A549 (cell line): Measurements from ENCODE around the gene PTPRN2. TPM values are rescaled to one million over a fixed set of nuclear protein-coding genes. Genes with fewer than 3 reads are reported as not detected.

ENCODE experiments used
- ATAC-seq, 2 experiments: fragments of 200-7000 bp in 1 of 2; fragments of >200 bp in 1 of 2; cut with Nextera tagmentation in 1 of 2; cut with Tn5 transposase in 1 of 2; 3 replicates each; pipeline versions ENCODE4 v1.8.0 to v1.9.1; 2018 to 2020; ENCODE audit warnings: mild to moderate bottlenecking in 1 of 2, moderate library complexity in 1 of 2
- CTCF ChIA-PET: fragments of 300-600 bp; sonication (Branson Sonifier 250); formaldehyde crosslinking; extraction: SDS; loops from one replicate; lab custom pipeline; 2021; ENCODE audit warnings: antibody characterized with exemption, inconsistent platforms; lab: Yijun Ruan, JAX
- POLR2A ChIA-PET: fragments of 350-600 bp; formaldehyde crosslinking; extraction: SDS; loops from one replicate; lab custom pipeline; 2021; ENCODE audit warnings: antibody characterized with exemption, inconsistent platforms; lab: Yijun Ruan, JAX
- DNase-seq, 2 experiments: peaks; one replicate each; pipeline versions ENCODE4 v3.0.0 to v3.0.0-alpha.2; 2011 to 2016; ENCODE audit warnings: low read depth in 1 of 2, low spot score in 1 of 2
- FAIRE-seq: peaks from 2 replicates; lab custom pipeline; 2011; peaks lifted over from hg19 to GRCh38; lab: Jason Lieb, UNC
- H3K27ac ChIP-seq, 2 experiments: fragments of >200 bp; sonication (Bioruptor Twin); formaldehyde crosslinking; 3 replicates each; pipeline ENCODE4 v1.5.1; 2016 to 2017
- H3K4me1 ChIP-seq: fragments of >200 bp; sonication (Bioruptor Twin); formaldehyde crosslinking; 3 replicates; pipeline ENCODE4 v1.6.1; 2016
- H3K4me2 ChIP-seq: fragments of >200 bp; sonication (Bioruptor Twin); formaldehyde crosslinking; 3 replicates; pipeline ENCODE4 v1.6.1; 2016
- H3K4me3 ChIP-seq: fragments of >200 bp; sonication (Bioruptor Twin); formaldehyde crosslinking; 3 replicates; pipeline ENCODE4 v1.5.1; 2016
- H3K9me3 ChIP-seq: fragments of >200 bp; sonication (Bioruptor Twin); formaldehyde crosslinking; 3 replicates; pipeline ENCODE4 v1.6.1; 2016
- CBX8 ChIP-seq: fragments of 200-600 bp; sonication (generic); IDR thresholded peaks from 2 replicates; pipeline ENCODE4 v1.6.1; 2016
- CHD4 ChIP-seq: fragments of 200-600 bp; sonication (generic); IDR thresholded peaks from 2 replicates; pipeline ENCODE4 v1.6.1; 2016; ENCODE audit warnings: antibody characterized with exemption, mild to moderate bottlenecking, borderline replicate concordance
- EHMT2 ChIP-seq: fragments of 200-600 bp; sonication (generic); IDR thresholded peaks from 2 replicates; pipeline ENCODE4 v1.6.1; 2016; ENCODE audit warnings: antibody characterized with exemption, low read depth, mild to moderate bottlenecking, moderate library complexity
- ESRRA ChIP-seq: fragments of 150-350 bp; IDR thresholded peaks from 2 replicates; pipeline ENCODE4 v1.6.1; 2014; ENCODE audit warnings: mild to moderate bottlenecking, low read length, borderline replicate concordance
- FOSB ChIP-seq: fragments of 250-450 bp; sonication (Bioruptor Pico); IDR thresholded peaks from 2 replicates; pipeline ENCODE4 v1.5.0; 2020; ENCODE audit warnings: mild to moderate bottlenecking, moderate library complexity
- GATA3 ChIP-seq: IDR thresholded peaks from 2 replicates; pipeline ENCODE4 v1.6.1; 2012; ENCODE audit warnings: borderline replicate concordance
- KDM1A ChIP-seq: fragments of 200-600 bp; sonication (generic); IDR thresholded peaks from 2 replicates; pipeline ENCODE4 v1.6.1; 2016; ENCODE audit warnings: low read depth, mild to moderate bottlenecking
- MAFK ChIP-seq: fragments of 450-650 bp; IDR thresholded peaks from 2 replicates; pipeline ENCODE4 v1.6.1; 2014; ENCODE audit not compliant: partially characterized antibody
- MAZ ChIP-seq: fragments of 150-350 bp; IDR thresholded peaks from 2 replicates; pipeline ENCODE4 v1.6.1; 2014; ENCODE audit warnings: antibody characterized with exemption, low read depth, low read length, borderline replicate concordance
- MYC ChIP-seq: IDR thresholded peaks from 2 replicates; pipeline ENCODE4 v1.6.1; 2012; ENCODE audit warnings: mild to moderate bottlenecking, inconsistent platforms, low read length, improper control_type of control experiment, borderline replicate concordance
- NPAS2 ChIP-seq: fragments of 250-450 bp; sonication (Bioruptor Pico); IDR thresholded peaks from 2 replicates; pipeline ENCODE4 v1.8.0; 2022; ENCODE audit warnings: mild to moderate bottlenecking, moderate library complexity, borderline replicate concordance
- PHF8 ChIP-seq: fragments of 200-600 bp; sonication (generic); IDR thresholded peaks from 2 replicates; pipeline ENCODE4 v1.6.1; 2016; ENCODE audit warnings: low read depth, mild to moderate bottlenecking, antibody characterized with exemption, moderate library complexity, borderline replicate concordance
- POLR2A ChIP-seq: IDR thresholded peaks from 2 replicates; pipeline ENCODE4 v1.6.1; 2012; ENCODE audit warnings: mild to moderate bottlenecking, low read length
- RARB ChIP-seq: fragments of 250-450 bp; sonication (Bioruptor Pico); IDR thresholded peaks from 2 replicates; pipeline ENCODE4 v1.8.0; 2021; ENCODE audit warnings: mild to moderate bottlenecking, moderate library complexity
- SMC3 ChIP-seq: fragments of >200 bp; sonication (Bioruptor Twin); formaldehyde crosslinking; IDR thresholded peaks from 3 replicates; pipeline ENCODE4 v1.6.1; 2018; ENCODE audit warnings: inconsistent platforms
- TFCP2L1 ChIP-seq: fragments of 250-450 bp; sonication (Bioruptor Pico); IDR thresholded peaks from 2 replicates; pipeline ENCODE4 v1.5.0; 2021; ENCODE audit warnings: mild to moderate bottlenecking
- TP53 ChIP-seq: fragments of 250-450 bp; sonication (Bioruptor Pico); IDR thresholded peaks from 2 replicates; pipeline ENCODE4 v1.5.0; 2021; ENCODE audit warnings: mild to moderate bottlenecking, moderate library complexity
- ZC3H11A ChIP-seq: fragments of 450-650 bp; IDR thresholded peaks from 2 replicates; pipeline ENCODE4 v1.6.1; 2014; ENCODE audit warnings: antibody characterized with exemption, mild to moderate bottlenecking
- ZNF302 ChIP-seq: fragments of 250-450 bp; sonication (Bioruptor Pico); IDR thresholded peaks from 2 replicates; pipeline ENCODE4 v1.9.0; 2021; ENCODE audit warnings: inconsistent platforms, mild to moderate bottlenecking, moderate library complexity
- WGBS: methylation state at CpG from one replicate; pipeline ENCODE4 v1.1.6; 2017; ENCODE audit errors: missing lambda C conversion rate; 5-methylcytosine and 5-hydroxymethylcytosine counted together
- polyA plus RNA-seq, 4 experiments: library from polyadenylated mRNA; depleted of rRNA in 3 of 4; stranded (reverse); fragments of >200 nt; fragmentation: RNase III in 1 of 4; extraction: RNeasy Plus Mini Kit Qiagen cat#74134 plus additional on column Dnase treatment in 1 of 4; gene quantifications; 2 replicates in 3 of 4; 3 replicates in 1 of 4; pipeline ENCODE4 v1.2.3, GENCODE V29; 2011 to 2017
- TF ChIP-seq, protein P1 (sequence below): fragments of 200-600 bp; sonication (generic); IDR thresholded peaks from 2 replicates; pipeline ENCODE4 v1.6.1; 2016; ENCODE audit warnings: antibody characterized with exemption, mild to moderate bottlenecking, moderate library complexity
- TF ChIP-seq, protein P2 (sequence below): fragments of >200 bp; sonication (Bioruptor Twin); formaldehyde crosslinking; IDR thresholded peaks from 3 replicates; pipeline ENCODE4 v1.6.1; 2016
- TF ChIP-seq, protein P3 (sequence below): IDR thresholded peaks from 2 replicates; pipeline ENCODE4 v1.6.1; 2012

PTPRN2 gene
- polyA plus RNA-seq, 2 of the 4 experiments (the other 2 are of a cell fraction) = 0.41 to 1.2 TPM

DNA sequence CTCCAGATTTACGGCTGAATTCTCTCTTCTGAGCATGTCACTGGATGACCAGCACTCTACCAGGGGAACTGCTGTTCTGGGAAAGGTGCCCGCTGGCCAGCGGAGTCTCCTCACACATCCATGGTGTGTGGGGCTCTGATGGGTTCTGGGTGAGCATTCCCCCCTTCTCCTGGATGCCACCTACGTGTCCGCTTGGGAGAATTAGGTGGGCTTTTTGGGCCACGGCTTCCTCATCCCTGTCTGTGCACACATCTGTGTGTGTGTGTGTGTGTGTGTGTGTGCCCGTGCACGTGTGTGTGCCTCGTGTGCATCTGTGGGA is 1087.8 kb downstream of the PTPRN2 start:
- no peak for DNase-seq
- Histone ChIP-seq H3K4me2 (no peak overlapping the region), H3K9me3 (no peaks in the 10 kb centered on the region; the same call in 2 of the 3 replicates), H3K4me1 (no peaks in the 10 kb centered on the region), H3K4me3 (no peak overlapping the region), H3K27ac (no peak overlapping the region)
- TF ChIP-seq ZNF302 (CRISPR knock-in tag) (no peak), CHD4 (no peak), KDM1A (no peak), ZC3H11A (no peak), RARB (CRISPR knock-in tag) (no peak), MYC (no peak), TFCP2L1 (CRISPR knock-in tag) (no peak), NPAS2 (CRISPR knock-in tag) (no peak), FOSB (CRISPR knock-in tag) (no peak), POLR2A (no peak), MAFK (no peak), ESRRA (no peak), PHF8 (no peak), TP53 (CRISPR knock-in tag) (no peak)
- TF ChIP-seq, protein P1, sequence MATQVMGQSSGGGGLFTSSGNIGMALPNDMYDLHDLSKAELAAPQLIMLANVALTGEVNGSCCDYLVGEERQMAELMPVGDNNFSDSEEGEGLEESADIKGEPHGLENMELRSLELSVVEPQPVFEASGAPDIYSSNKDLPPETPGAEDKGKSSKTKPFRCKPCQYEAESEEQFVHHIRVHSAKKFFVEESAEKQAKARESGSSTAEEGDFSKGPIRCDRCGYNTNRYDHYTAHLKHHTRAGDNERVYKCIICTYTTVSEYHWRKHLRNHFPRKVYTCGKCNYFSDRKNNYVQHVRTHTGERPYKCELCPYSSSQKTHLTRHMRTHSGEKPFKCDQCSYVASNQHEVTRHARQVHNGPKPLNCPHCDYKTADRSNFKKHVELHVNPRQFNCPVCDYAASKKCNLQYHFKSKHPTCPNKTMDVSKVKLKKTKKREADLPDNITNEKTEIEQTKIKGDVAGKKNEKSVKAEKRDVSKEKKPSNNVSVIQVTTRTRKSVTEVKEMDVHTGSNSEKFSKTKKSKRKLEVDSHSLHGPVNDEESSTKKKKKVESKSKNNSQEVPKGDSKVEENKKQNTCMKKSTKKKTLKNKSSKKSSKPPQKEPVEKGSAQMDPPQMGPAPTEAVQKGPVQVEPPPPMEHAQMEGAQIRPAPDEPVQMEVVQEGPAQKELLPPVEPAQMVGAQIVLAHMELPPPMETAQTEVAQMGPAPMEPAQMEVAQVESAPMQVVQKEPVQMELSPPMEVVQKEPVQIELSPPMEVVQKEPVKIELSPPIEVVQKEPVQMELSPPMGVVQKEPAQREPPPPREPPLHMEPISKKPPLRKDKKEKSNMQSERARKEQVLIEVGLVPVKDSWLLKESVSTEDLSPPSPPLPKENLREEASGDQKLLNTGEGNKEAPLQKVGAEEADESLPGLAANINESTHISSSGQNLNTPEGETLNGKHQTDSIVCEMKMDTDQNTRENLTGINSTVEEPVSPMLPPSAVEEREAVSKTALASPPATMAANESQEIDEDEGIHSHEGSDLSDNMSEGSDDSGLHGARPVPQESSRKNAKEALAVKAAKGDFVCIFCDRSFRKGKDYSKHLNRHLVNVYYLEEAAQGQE = no peak
- TF ChIP-seq, protein P2, sequence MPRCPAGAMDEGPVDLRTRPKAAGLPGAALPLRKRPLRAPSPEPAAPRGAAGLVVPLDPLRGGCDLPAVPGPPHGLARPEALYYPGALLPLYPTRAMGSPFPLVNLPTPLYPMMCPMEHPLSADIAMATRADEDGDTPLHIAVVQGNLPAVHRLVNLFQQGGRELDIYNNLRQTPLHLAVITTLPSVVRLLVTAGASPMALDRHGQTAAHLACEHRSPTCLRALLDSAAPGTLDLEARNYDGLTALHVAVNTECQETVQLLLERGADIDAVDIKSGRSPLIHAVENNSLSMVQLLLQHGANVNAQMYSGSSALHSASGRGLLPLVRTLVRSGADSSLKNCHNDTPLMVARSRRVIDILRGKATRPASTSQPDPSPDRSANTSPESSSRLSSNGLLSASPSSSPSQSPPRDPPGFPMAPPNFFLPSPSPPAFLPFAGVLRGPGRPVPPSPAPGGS = no peak
- ChIA-PET POLR2A (no interaction called here), CTCF (no interaction called here)
- peak in 1 of 2 experiments; percentile 20; a peak in 1 of 6 replicates for ATAC-seq
- WGBS = 69% methylated on average over 9 of the region's 9 CpGs
- no peak for FAIRE-seq

DNA sequence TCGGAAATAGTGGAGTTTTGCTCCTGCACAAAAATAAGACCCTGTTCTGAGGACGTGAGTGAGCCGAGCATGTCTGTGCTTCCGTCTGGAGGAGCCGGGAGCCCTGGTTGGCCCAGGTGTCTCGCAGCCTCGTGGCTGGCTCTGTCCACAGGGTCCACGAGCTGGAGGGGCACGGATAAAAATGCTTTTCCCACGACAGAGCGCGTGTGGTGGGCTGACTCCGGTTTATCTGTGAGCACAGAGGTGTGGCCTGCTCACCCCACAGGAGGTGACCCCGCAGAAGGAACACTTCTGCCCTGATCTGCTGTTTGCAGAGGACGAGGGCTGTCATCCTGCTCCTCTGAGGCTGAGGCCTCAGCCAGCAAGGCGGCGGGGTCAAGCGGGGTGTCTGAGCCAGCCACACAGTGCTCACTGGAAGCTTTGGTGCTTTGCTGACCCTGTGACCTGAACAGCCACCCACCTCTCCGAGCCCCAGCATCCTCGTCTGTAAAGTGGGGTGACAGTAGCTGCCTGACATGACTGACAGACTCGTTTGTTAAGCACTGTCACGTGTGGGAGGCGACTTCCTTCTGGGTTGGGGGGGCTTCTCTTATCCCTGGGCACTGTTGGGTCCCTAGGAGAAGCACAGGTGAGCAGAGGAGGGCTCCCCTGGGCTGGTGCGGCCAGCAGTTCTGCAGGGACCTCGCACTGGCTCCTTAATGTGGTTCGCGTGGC is 1088.3 kb downstream of the PTPRN2 start:
- Histone ChIP-seq H3K27ac (no peak overlapping the region), H3K9me3 (no peaks in the 10 kb centered on the region), H3K4me3 (no peak overlapping the region), H3K4me1 (no peaks in the 10 kb centered on the region), H3K4me2 (no peak overlapping the region)
- FAIRE-seq = no peak
- WGBS = 69% methylated on average over 23 of the region's 27 CpGs
- peak in 1 of 2 experiments; percentile 37; a peak in 2 of 6 replicates for ATAC-seq
- ChIA-PET CTCF (interaction anchor here (1.4 kb wide), 1 partner anchor 25 kb away, joined by 3 read pairs; no protein-coding TSS in a partner anchor), POLR2A (no interaction called here)
- no peak for DNase-seq
- TF ChIP-seq ZNF302 (CRISPR knock-in tag) (no peak), EHMT2 (no peak), MAZ (no peak), SMC3 (no peak), CBX8 (no peak), GATA3 (no peak), FOSB (CRISPR knock-in tag) (no peak), ESRRA (no peak)
- TF ChIP-seq, protein P3, sequence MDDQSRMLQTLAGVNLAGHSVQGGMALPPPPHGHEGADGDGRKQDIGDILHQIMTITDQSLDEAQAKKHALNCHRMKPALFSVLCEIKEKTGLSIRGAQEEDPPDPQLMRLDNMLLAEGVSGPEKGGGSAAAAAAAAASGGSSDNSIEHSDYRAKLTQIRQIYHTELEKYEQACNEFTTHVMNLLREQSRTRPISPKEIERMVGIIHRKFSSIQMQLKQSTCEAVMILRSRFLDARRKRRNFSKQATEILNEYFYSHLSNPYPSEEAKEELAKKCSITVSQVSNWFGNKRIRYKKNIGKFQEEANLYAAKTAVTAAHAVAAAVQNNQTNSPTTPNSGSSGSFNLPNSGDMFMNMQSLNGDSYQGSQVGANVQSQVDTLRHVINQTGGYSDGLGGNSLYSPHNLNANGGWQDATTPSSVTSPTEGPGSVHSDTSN = no peak
